ENCODE data around the gene HDGFL1.

DNA sequence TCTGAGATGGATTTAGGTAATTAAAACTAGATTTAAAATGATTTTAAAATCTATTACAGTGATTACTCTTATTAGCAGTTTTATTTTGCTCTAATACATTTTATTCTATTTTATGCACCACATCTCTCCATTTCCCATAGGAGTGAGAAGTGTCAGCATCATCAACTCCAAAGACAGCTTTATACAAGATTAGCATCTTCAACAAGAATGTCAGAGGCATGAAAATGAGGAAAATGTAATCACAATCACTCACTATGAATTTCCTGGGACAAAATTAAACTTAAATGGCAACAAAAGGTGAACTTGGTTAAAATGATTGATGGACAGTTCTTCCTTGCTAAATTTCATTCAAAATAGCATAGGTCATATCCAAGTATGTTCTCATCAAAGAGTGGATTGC lies 19.8 kb downstream of the HDGFL1 start:
- TF ChIP-seq CTCF (IDR thresholded peaks at IDR 0.05) (no peak), POLR2A (IDR thresholded peaks at IDR 0.05) (no peak)
